GM18498 (cell line): Measurements from ENCODE around the gene SLC22A4.

Source experiments
- ATAC-seq: cut with Tn5 transposase; IDR thresholded peaks from one replicate; pipeline ENCODE4 v1.9.1; 2021; ENCODE audit warnings: mild to moderate bottlenecking, moderate library complexity; ENCODE audit not compliant: unreplicated experiment

SLC22A4 gene

DNA sequence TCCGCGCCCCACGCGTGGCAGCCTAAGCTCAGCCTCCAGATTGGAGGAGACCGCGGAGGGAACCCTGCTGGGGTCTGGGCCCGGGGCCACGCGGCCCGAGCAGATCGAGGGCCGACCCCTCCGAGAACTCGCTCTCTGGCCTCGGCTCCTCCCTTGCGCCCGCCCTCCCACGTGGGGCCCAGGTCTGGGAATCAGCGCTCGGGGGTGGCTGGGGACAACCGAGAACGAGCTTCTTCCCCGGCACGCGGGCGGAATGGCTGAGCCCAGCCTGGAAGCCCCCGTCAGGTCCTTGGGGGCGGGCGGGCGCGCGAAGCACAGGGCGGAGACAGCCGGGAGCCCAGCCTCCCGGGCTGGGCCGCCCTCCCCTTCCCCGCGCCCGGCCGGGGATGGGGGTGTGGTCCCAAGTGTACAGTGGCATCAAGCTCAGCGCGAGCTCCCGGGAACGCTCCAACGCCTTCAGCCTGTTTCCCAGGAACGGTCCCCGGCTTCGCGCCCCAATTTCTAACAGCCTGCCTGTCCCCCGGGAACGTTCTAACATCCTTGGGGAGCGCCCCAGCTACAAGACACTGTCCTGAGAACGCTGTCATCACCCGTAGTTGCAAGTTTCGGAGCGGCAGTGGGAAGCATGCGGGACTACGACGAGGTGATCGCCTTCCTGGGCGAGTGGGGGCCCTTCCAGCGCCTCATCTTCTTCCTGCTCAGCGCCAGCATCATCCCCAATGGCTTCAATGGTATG lies at the start of gene SLC22A4:
Gene SLC22A4 (plus strand): TSS at position 403 of the 736 bp plus-strand sequence. CDS start 223 bp downstream, at position 626.
- ATAC-seq, result peak; percentile 75

DNA sequence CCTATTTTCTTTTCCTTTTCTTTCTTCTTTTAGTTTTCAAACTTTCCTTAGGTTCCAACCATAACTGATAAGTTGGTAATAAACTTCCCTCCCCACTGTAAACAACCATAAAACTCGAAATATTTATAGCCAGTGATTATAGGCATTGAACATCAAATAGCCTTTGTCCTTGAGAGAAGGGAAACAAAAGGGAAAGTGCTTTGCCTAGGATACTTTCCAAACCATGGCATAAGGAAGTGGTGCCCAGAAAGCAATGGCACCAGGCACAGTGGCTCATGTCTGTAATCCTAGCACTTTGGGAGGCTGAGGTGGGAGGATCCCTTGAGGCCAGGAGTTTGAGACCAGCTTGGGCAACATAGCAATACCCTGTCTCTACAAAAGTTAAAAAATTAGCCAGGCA lies 48.6 kb upstream of the SLC22A4 start:
- no peak for ATAC-seq

DNA sequence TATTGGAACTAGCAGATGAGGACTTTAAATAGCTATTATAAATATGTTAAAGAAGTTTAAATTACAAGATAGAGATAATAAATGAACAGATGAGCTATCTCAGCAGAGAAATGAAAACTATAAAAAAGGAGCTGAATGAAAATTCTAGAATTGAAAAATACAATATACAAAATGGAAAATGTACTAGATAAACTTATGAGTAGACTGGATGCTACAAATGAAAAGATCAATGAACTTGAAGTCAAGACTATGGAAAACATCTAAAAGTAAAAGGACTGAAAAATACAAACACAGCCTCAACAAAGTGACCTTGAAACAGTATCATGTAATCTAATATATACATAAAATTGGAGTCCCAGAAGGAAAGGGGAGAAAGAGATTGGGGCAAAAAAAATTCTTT lies 47.4 kb upstream of the SLC22A4 start:
- no peak for ATAC-seq

DNA sequence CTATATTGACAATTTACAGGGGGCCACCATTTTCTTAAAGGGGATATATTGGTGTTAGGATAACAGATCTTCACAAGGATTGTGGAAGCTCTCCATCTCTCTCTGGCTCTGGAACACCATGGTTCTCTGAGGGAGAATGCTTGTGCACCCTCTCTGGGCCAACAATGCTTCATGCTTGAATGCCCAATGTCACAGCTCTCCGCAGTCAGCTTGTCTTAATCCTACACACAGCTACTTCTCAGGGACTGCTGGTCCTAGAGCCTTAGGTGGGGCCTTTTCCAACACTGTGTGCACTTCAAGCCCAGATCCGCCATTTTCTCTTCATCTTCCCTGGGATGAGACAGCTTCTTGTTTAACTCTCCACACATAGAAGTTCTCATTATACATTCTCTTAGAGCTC lies 43.6 kb upstream of the SLC22A4 start:
- no peak for ATAC-seq

DNA sequence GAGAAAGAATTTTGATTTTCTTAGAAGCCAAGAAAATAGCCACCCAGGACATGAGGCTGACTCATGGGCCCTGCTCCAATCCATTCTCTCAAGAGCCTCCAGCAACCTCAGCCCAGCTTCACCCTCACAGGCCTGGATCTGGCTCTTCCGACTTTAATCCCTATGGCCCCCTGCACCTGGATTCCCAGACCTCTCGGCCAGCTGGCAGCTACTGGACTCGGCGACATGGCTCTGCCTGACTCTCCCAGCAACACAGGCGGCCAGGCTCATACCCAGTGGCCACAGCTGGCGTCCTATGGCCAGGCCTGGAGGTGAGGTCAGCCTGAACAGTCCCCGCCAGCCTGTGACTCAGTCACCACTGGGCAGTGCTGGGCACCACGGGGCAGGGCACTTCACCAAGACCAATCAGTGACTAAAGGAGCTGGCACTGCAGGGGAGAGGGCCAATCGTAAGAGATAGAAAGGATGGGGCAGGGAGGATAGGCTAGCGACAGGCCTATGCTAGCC lies 42.9 kb upstream of the SLC22A4 start:
- ATAC-seq, result no peak

DNA sequence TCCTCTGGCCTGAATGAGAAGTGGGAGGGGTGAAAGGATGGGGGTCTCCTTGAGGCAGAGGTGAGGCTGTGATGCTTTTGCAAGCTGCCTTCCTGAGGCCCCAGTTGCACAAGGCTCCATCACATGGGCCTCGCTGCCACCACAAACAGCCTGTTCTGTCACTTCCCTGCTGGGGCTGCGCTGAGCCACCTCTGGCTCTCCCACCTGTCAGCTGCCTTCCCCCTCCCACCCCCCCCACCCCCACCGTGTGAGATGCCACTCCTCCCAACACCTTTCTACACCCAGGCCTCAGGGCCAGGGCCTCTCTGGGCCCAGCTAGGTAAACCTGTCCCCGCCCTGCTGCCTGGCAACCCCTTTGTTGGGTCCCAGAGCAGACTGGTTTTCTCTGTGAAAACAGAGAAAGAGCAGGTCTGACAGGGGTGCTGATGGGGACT lies 41.2 kb upstream of the SLC22A4 start:
- ATAC-seq, result no peak

DNA sequence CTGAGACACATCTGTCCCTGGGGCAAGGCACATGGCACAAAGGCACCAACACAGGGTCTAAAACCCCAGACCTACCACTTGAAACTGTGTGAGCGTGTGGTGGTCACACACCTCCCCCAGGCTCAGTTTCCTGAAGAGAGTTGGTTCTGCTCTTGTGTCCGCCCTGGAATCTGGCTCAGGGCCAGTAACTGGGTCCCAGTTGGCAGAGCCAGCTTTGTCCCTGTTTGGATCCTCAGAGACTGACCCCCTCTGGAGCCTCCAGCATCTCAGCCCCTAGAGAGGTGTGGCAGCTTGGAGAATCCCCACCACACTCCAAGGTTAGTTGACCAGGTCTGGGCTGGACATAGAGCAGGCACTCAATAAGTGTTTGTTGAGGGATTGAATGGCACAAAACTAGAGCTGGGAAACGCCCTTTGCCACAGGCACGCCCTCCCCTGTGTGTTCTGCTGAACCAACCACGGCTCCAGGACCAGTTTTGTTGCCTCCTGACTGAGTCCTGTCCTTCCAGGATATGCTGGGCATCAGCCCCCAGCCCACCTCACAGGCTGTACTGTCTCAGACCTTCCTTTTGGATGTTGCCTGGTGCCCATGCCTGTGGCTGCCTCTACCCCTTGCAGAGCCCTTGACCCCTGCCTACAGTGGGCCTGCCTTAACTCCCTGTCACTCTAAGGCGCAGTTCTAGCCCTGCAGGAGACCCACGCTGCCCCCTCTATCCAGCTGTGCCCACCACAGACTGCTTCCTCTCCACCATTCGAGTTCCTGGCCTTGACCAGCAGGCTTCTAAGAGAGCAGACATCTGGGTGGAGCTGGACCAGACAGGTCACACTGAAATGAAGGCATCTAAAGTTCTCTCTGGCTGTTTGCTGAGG lies 40.5 kb upstream of the SLC22A4 start:
- ATAC-seq, result no peak

DNA sequence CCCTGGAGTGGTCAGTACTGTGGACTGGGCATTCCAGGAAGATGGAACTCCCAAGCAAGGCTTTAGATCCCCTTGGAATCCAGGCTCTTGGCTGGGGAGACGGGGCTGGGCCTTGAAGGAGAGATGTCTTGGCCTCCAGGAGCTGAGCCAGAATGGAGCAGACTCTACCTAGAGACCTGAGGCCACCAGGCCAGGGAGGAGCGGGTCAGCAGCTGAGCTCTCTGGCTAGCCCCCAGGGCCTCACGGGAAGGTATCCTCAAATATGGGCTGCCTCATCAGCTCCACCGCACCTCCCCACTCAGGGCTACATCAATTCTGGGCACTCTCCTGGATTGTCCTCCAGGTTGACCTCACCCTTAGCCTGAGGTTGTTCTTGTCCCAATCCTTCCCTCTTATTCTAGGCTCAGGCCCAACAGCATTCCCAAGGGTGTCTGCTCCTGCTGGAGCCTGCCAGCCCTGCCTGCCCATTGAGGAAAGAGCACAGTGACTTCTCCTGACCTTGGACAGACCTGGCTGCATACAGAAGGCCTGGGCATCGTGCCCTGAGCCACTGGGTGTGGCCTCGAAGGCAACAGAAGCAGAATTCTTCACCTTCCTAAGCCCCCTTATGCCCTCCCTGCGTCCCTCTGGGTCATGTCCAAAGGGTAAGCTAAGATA lies 39.7 kb upstream of the SLC22A4 start:
- no peak for ATAC-seq

DNA sequence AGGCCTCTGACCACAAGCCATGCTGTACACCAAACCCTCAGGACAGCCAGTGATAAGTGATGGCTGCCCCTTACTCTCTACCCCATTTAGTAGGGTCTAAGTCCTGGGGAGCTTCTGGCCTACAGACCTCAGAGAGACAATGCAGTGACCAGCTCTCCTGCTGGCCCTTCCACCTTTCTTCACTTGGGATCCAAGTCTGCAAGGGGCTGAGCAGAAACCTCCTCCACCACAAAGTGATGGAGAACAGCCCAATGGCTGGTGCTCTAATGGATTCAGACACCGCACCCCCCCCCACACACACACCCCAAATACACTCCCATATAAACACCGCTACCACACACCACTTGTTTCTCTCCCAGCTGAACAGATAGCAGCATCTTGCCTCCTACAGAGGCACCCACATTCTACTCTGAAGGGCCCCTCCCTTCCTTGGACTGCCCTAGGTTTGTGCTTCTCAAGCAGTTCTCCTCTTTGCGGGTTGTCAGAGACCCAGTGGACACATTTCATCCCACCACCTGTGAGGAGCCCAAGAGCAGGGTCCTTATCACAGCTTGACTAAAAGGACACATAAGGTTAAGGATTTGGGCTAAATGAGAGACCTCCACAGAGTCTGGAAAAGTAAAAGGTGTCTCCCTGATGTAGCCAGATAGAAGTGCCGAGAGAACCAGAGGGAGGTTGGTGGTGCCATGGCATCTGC lies 38.0 kb upstream of the SLC22A4 start:
- no peak for ATAC-seq

DNA sequence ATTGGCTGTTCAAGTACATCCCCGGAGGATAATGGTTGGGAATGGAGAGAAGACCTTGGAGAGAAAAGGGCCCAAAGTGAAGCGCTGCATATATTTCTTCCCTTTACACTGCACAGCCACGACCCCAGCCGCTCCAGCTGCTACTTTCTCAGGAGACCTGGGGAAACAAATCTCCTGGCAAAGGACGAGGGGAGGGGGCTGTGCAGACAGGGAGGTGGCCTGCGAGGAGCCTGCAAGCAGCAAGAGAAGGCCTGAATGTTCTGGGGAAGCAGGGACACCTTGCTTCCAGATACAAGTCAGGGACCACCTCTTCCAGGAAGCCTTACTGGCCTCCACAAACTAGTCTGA lies 37.4 kb upstream of the SLC22A4 start:
- no peak for ATAC-seq

DNA sequence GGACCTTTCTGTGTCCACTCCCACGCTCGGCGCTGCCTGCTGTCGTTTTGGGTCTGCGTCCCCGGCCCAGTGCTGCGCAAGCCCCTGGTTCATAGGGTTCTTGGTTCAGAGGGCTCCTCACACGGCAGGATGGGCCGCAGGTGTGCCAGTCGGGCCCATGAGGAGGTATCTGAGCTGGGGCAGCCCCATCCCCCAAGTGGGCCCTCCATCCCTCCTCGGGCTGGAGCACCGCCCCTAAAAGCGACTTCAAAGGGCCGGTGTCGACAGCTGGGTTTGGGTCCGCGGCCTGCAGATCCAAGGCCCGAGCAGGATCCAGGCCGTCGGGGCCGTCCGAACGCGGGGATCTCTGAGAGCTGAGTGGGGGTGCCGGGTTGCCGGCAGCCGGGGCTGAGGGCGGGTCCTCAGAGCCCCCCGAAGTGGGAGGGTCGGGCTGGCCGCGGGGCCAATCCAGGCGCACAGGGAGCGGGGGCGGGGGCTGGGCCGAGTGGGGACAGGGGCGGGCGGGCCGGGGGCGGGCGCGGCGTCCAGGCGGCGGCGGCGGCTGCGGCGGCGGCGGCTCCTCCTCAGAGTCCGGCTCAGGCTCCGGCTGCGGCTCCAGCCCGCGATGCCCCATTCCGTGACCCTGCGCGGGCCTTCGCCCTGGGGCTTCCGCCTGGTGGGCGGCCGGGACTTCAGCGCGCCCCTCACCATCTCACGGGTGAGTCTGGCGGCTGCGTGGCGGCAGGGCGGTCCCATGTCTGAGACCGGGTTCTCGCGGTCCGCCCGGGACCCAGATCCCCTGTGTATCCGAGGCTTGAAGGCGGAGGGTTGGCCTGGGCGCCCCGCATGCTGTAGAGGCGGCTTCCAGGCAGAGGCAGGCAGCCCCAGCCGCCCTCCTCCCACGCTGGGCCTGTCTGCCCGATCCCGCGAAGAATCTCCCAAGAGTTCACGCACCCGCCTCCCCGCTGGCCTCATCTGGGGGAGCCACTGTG lies 36.8 kb upstream of the SLC22A4 start, which contains the start of gene PDLIM4:
Gene PDLIM4 (plus strand): TSS at position 566 of the 971 bp plus-strand sequence. CDS start 39 bp downstream, at position 605.
- no peak for ATAC-seq

DNA sequence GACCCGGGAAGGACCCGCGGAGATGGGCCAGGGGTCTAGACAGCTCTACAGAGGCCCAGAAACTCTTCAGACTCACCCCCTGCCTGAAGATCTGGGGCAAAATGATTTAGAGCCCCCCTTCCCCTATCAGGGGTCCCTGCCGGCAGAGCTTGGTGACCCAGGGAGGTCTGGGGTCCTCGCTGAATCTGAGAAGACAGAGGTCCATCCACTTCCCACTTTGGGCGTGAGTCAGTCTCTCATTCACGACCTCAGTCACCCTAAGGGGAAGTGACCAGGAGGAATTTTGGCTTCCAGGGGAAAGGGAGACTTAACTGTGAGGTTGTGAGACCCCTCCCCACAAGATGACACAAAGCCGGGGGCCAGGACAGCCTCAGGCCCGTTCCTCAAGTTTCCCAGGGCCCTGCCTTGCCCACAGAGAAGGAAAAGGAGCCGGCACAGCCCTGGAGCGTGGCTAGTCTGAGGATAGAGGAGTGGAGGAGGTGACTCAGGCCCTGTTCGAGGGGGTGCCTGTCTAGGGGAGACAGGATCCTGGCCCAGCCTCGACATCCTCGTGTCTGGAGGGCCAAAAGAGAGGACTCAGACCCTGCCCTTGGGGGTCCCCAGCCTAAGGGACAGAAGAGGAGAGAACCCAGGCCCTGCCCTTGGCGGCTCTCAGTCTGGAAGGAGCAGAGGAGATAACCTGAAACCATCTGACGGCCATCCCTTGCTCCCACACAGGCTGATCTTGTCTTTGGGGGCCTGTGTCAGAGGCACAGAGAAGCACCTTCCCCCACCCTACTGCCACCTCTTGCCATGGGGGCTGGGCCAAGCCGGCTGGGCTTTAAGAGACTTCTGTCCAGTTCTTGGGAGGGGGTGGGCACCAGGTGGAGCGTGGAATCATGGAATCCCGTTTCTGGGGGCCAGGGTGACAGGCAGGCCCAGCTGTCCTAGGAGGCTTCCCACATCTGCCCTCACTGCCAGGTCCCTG lies 35.8 kb upstream of the SLC22A4 start:
- ATAC-seq, result no peak

DNA sequence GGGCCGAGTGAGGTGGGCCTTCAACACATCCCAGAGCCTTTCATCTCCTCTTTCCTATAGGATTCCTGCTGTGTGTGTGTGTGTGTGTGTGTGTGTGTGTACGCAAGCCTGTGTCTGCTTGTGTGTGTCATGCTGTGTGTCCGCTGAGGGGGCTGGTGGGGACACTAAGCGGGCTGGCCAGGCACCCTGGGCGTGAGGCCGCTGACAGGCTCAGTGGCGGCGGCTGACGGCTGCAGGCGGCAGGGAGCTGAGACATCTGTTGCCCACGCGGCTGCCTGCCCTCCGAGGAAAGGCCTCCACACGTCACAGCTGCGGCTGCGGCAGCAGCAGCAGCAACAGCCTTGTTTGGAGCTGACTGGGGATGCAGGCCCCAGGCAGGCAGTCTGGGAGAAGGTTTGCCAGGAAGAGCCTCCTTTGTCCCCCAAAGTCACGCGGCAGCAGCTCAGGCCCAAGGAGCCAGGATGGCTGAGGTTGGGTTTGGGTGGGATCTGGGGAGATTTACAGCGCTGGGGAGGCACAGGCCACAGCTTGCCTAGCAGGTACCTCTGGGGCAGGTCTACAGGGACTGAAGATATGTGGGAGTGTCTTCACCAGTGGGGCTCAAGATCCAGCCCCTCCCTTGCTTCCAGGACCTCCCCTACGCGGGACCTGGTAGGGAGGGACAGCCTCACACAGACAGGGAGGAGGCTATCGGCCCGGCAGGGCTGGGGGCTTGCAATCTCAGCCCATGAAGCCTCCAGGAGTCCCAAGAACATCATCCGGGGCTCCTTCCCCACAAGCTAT lies 34.9 kb upstream of the SLC22A4 start:
- ATAC-seq, result no peak

DNA sequence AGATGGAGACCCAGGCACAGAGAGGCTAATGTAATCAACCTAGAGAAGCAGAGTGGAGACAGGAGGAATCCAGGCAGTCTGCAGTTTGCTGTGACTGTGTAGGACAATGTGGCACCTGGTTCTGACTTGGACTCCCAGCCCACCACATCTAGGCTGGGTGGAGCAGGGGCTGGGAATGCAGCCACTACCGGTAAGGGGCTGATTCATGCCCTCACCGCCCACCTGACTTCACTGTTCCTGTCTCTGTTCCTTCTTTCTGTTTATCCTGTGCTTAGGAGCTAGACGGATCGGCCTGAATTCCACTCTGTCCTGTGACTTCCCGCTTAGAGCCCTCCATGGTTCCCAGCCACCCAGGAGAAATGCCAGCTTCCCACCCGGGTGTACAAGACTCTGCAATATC lies 34.1 kb upstream of the SLC22A4 start:
- ATAC-seq, result no peak

DNA sequence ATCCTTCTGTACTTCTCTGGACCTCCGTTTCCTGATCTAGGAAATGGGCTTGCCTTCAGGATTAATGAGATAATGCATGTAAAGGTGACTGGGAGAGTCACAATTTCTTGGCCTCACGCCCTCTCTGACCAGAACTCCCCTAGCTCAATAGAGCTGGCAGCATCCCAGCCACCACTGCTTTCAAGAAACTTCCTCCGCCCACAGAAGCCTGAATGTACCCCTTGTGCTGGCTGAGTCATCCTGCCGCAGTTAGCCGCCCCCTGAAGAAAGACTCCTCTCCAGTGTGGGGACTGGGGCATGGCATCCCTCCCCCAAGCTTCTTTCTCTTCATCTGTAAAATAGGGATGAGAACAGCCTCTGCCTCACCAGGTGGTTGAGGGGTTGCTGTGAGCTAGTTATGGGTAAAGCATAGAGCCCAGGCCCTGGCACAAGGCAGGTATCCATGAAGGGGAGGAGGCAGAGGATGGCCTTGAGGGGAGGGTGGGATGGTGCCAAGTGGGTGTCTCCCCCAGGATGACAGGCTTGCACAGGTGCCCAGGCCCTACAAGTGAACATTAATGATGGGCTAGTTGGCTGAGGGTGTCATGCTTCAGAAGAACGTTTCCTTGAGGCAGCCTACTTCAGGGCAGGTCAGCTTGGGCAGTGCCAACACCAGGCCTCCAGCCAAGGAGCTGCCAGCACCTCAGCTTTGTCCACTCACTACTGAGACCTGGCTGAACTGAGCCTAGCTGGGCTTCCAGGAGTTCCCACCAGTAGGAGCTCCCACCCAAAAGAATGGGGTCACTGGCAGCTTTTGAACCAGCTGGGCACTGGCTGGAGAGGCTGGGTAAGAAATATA lies 33.3 kb upstream of the SLC22A4 start:
- ATAC-seq, result peak; percentile 47

DNA sequence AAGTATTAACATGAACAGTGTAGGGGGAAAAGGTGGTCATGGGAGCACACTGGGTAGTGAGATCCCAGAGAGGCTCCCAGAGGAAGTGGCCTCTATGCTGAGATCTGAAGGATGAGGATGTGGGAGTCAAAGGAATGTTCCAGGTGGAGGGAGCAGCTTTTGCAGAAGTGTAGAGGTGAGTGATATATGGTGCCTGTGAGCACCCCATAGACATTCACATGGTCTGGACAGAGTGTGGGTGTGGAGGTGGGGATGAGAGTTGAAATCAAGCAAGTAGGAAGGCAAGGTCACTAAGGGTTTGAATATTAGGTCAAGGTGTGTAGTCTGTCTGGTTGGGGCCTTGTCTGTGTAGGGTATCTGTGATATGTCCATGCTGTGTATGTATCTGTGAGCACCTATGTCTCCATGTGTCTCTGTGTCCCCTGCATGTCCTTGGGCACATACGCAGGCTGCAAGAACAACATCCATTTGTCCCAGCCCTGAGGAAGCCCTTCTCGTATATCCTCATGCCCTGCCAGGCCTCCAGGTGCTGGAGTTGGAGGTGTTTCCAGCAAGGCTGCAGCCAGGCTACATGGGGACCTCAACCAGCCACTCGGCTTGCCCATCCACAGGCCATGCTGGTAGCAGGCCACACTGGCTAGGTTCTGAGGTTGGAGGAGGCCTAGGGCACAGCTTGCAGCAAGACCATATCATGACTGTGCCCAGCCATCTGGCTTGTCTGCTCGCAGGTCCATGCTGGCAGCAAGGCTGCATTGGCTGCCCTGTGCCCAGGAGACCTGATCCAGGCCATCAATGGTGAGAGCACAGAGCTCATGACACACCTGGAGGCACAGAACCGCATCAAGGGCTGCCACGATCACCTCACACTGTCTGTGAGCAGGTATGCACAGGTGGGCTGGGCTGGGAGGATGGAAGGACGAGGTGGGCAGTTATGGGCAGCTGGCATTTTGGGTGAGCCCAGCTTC lies 32.0 kb upstream of the SLC22A4 start:
- ATAC-seq, result no peak
